HEK293T (cell line): Measurements from ENCODE around the gene SLC35E4.

Experiments
- CTCF ChIA-PET: fragments of 350-600 bp; formaldehyde crosslinking; extraction: SDS; loops from one replicate; lab custom pipeline; 2021; ENCODE audit warnings: antibody characterized with exemption, inconsistent platforms; lab: Yijun Ruan, JAX
- POLR2A ChIA-PET: fragments of 350-600 bp; formaldehyde crosslinking; extraction: SDS; loops from one replicate; lab custom pipeline; 2020; ENCODE audit warnings: antibody characterized with exemption, inconsistent platforms; lab: Yijun Ruan, JAX
- DNase-seq: peaks from one replicate; pipeline ENCODE4 v3.0.0; 2012; ENCODE audit warnings: mixed read lengths; ENCODE audit errors: extremely low spot score
- ARNT ChIP-seq: fragments of 450-650 bp; IDR thresholded peaks from 2 replicates; pipeline ENCODE4 v1.6.1; 2017; ENCODE audit warnings: mild to moderate bottlenecking
- BHLHE40 ChIP-seq: fragments of 450-650 bp; IDR thresholded peaks from 2 replicates; pipeline ENCODE4 v1.6.1; 2016; ENCODE audit warnings: mild to moderate bottlenecking, moderate library complexity, borderline replicate concordance
- CTBP1 ChIP-seq: fragments of 450-650 bp; IDR thresholded peaks from 2 replicates; pipeline ENCODE4 v1.6.1; 2016; ENCODE audit warnings: borderline replicate concordance
- ELF4 ChIP-seq: fragments of 450-650 bp; IDR thresholded peaks from 2 replicates; pipeline ENCODE4 v1.6.1; 2017; ENCODE audit warnings: antibody characterized with exemption
- FOXA1 ChIP-seq: fragments of 450-650 bp; IDR thresholded peaks from 2 replicates; pipeline ENCODE4 v1.6.1; 2016; ENCODE audit warnings: mild to moderate bottlenecking
- FOXK2 ChIP-seq: fragments of 450-650 bp; IDR thresholded peaks from 2 replicates; pipeline ENCODE4 v1.6.1; 2016; ENCODE audit warnings: mild to moderate bottlenecking
- FOXM1 ChIP-seq: fragments of 450-650 bp; IDR thresholded peaks from 2 replicates; pipeline ENCODE4 v1.6.1; 2017; ENCODE audit warnings: mild to moderate bottlenecking, borderline replicate concordance
- HDGF ChIP-seq: fragments of 450-650 bp; IDR thresholded peaks from 2 replicates; pipeline ENCODE4 v1.6.1; 2017; ENCODE audit warnings: antibody characterized with exemption, borderline replicate concordance
- L3MBTL2 ChIP-seq: fragments of 450-650 bp; conservative IDR thresholded peaks from 2 replicates; pipeline ENCODE4 v1.6.1; 2016; ENCODE audit warnings: mild to moderate bottlenecking
- LEF1 ChIP-seq: fragments of 450-650 bp; IDR thresholded peaks from 2 replicates; pipeline ENCODE4 v1.6.1; 2017; ENCODE audit warnings: mild to moderate bottlenecking, borderline replicate concordance
- NFRKB ChIP-seq: fragments of 450-650 bp; IDR thresholded peaks from 2 replicates; pipeline ENCODE4 v1.6.1; 2016; ENCODE audit warnings: mild to moderate bottlenecking, moderate library complexity
- SP1 ChIP-seq: fragments of 450-650 bp; IDR thresholded peaks from 2 replicates; pipeline ENCODE4 v1.6.1; 2017
- SUZ12 ChIP-seq: fragments of 450-650 bp; IDR thresholded peaks from 2 replicates; pipeline ENCODE4 v1.6.1; 2016; ENCODE audit warnings: mild to moderate bottlenecking
- TARDBP ChIP-seq: fragments of 450-650 bp; IDR thresholded peaks from 2 replicates; pipeline ENCODE4 v1.6.1; 2016
- ZNF384 ChIP-seq: fragments of 450-650 bp; IDR thresholded peaks from 2 replicates; pipeline ENCODE4 v1.6.1; 2016
- TF ChIP-seq, protein P1 (sequence below): fragments of 450-650 bp; IDR thresholded peaks from 2 replicates; pipeline ENCODE4 v1.6.1; 2016

SLC35E4 gene

GRCh38 chr22:30596199-30596598 lies 39.4 kb upstream of the SLC35E4 start:
- ChIA-PET POLR2A (no interaction called here), CTCF (no interaction called here)
- DNase-seq = no peak

DNA sequence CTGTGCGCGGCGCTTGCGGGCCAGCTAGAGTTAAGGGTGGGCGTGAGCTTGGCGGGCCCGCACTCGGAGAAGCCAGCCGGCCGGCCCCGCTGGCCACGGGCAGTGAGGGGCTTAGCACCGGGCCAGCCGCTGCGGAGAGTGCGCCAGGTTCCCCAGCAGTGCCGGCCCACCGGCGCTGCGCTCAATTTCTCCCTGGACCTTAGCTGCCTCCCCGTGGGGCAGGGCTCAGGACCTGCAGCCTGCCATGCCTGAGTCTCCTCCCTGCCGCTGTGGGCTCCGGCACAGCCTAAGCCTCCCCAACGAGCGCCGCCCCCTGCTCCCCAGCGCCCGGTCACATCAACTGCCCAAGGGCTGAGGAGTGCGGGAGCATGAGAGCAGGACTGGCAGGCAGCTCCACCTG lies 38.7 kb upstream of the SLC35E4 start:
- ChIA-PET CTCF (no interaction called here), POLR2A (no interaction called here)
- no peak for DNase-seq
- no peak for TF ChIP-seq NFRKB
- TF ChIP-seq TARDBP = no peak
- no peak for TF ChIP-seq FOXA1
- no peak for TF ChIP-seq FOXM1
- TF ChIP-seq ARNT = no peak
- no peak for TF ChIP-seq FOXK2
- TF ChIP-seq ELF4 = no peak
- TF ChIP-seq BHLHE40 = no peak
- TF ChIP-seq LEF1 = no peak
- TF ChIP-seq, protein P1, sequence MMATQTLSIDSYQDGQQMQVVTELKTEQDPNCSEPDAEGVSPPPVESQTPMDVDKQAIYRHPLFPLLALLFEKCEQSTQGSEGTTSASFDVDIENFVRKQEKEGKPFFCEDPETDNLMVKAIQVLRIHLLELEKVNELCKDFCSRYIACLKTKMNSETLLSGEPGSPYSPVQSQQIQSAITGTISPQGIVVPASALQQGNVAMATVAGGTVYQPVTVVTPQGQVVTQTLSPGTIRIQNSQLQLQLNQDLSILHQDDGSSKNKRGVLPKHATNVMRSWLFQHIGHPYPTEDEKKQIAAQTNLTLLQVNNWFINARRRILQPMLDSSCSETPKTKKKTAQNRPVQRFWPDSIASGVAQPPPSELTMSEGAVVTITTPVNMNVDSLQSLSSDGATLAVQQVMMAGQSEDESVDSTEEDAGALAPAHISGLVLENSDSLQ = no peak
- TF ChIP-seq SP1 = no peak
- no peak for TF ChIP-seq L3MBTL2
- TF ChIP-seq CTBP1 = no peak
- no peak for TF ChIP-seq SUZ12
- TF ChIP-seq ZNF384 = no peak
- no peak for TF ChIP-seq HDGF

More at GRCh38 chr22:30596199-30596598, 39.4 kb upstream of the SLC35E4 start:
- TF ChIP-seq FOXM1 (no peak), NFRKB (no peak), FOXA1 (no peak), FOXK2 (no peak), ELF4 (no peak), ZNF384 (no peak), SP1 (no peak), TARDBP (no peak), HDGF (no peak), ARNT (no peak), L3MBTL2 (no peak), SUZ12 (no peak), CTBP1 (no peak), LEF1 (no peak), BHLHE40 (no peak)
- TF ChIP-seq, protein P1 = no peak

- POLR2A ChIA-PET = no interaction called here
- no peak for DNase-seq
- TF ChIP-seq FOXA1 = no peak
- no peak for TF ChIP-seq L3MBTL2
- no peak for TF ChIP-seq SUZ12
- TF ChIP-seq NFRKB = no peak
- no peak for TF ChIP-seq FOXM1
- TF ChIP-seq BHLHE40 = no peak
- TF ChIP-seq FOXK2 = no peak
- TF ChIP-seq LEF1 = no peak
- no peak for TF ChIP-seq ELF4
- TF ChIP-seq TARDBP = no peak
- TF ChIP-seq ARNT = no peak
- no peak for TF ChIP-seq CTBP1
- TF ChIP-seq, protein P1 = no peak
- no peak for TF ChIP-seq ZNF384
- no peak for TF ChIP-seq SP1
- TF ChIP-seq HDGF = no peak
- CTCF ChIA-PET = no interaction called here
Measured at GRCh38 chr22:30598986-30599385, 36.6 kb upstream of the SLC35E4 start.

DNA sequence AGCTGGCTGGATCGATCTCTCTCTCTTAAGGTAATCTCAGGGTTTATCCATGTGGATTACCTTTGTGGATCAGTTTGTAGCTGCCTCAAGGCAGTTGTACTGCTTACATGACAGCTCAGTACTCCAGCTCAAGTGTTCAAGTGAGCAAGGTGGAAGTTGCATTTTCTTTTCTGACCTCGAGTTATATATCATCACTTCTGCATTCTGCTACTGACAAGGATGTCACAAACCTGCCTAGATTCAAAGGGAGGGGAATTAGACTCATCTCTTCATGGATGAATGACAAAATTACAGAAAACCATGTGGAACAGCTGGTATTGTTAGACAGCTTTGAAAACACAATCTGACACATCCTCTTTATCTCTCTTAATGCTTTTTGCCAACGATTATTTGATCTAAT lies 34.7 kb upstream of the SLC35E4 start:
- ChIA-PET CTCF (no interaction called here), POLR2A (no interaction called here)
- TF ChIP-seq HDGF = no peak
- no peak for TF ChIP-seq L3MBTL2
- TF ChIP-seq, protein P1 = no peak
- no peak for TF ChIP-seq NFRKB
- TF ChIP-seq ARNT = no peak
- TF ChIP-seq FOXK2 = no peak
- no peak for TF ChIP-seq LEF1
- no peak for TF ChIP-seq TARDBP
- no peak for TF ChIP-seq SP1
- TF ChIP-seq BHLHE40 = no peak
- no peak for TF ChIP-seq CTBP1
- TF ChIP-seq FOXM1 = no peak
- TF ChIP-seq FOXA1 = no peak
- TF ChIP-seq ZNF384 = no peak
- TF ChIP-seq ELF4 = no peak
- no peak for TF ChIP-seq SUZ12
- DNase-seq = no peak

GRCh38 chr22:30601464-30601863 lies 34.1 kb upstream of the SLC35E4 start:
- DNase-seq = no peak
- CTCF ChIA-PET = interaction anchor here (0.9 to 1.3 kb wide), 5 partner anchors 8 to 351 kb away, joined by 3 to 4 read pairs (median 3); partner anchors contain the start of gene PES1
- POLR2A ChIA-PET = interaction anchor here (1.0 kb wide), 1 partner anchor 10 kb away, joined by 5 read pairs; the partner anchor contains the start of gene PES1
- no peak for TF ChIP-seq HDGF

GRCh38 chr22:30602049-30602448 lies 33.5 kb upstream of the SLC35E4 start:
- ChIA-PET CTCF (interaction anchor here (0.6 to 1.3 kb wide), 6 partner anchors 9 to 352 kb away, joined by 3 to 4 read pairs (median 3); partner anchors contain the start of gene PES1), POLR2A (interaction anchor here (1.0 kb wide), 1 partner anchor 11 kb away, joined by 5 read pairs; the partner anchor contains the start of gene PES1)
- DNase-seq = no peak
- TF ChIP-seq LEF1 (no peak), L3MBTL2 (no peak), CTBP1 (no peak), ARNT (no peak), FOXA1 (no peak), FOXK2 (no peak), ELF4 (no peak), TARDBP (no peak), FOXM1 (no peak), NFRKB (no peak), SUZ12 (no peak), HDGF (no peak), ZNF384 (no peak)
- TF ChIP-seq, protein P1 = no peak
